ENCODE measurements around the gene EIF4G1.

Gene EIF4G1

DNA sequence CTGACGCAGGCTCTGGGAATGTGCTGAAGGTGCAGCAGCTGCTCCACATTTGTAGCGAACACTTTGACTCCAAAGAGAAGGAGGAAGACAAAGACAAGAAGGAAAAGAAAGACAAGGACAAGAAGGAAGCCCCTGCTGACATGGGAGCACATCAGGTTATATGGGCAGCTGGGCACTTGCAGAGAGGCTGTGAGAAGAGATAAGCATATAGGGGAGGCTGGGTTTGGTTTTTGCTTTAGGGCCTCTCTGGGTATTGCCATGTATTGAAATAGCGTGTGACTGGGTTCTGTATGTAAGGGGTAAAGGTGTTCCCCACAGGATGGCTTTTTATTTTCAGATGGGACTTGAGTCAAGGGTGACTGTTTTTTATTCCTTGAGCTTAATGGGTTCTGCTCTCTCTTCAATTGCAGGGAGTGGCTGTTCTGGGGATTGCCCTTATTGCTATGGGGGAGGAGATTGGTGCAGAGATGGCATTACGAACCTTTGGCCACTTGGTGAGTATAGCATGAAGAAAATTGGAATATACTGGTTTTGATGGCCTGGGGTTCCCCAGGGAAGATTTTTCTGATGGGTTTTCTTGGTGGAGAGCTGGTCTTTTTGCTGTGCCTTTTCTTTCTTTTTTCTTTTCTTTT, 7.9 kb upstream of the EIF4G1 start:
- FAIRE-seq = no peak

DNA sequence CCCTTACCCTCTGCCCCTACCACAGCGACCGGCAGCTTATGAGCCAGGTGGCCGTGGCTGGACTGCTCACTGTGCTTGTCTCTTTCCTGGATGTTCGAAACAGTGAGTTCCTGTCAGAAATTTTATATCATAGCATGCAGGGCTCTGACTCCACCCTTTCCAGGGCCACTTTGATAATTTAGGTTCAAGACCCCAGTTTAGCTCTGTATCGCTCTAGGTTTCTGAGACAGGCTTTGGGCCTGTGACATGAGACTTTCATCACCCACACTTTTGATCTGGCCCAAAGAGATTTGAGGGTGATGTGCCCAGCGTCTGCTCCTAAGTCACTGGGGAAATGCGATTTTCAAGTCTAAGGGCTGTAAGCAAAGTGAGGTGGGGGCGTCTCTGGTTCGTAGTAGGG, 6.5 kb upstream of the EIF4G1 start:
- FAIRE-seq (no peak), DNase-seq (ENCODE audit: low spot score) (no peak)

More for the DNA sequence above, 7.9 kb upstream of the EIF4G1 start:
- DNase-seq (ENCODE audit: low spot score) = no peak

DNA sequence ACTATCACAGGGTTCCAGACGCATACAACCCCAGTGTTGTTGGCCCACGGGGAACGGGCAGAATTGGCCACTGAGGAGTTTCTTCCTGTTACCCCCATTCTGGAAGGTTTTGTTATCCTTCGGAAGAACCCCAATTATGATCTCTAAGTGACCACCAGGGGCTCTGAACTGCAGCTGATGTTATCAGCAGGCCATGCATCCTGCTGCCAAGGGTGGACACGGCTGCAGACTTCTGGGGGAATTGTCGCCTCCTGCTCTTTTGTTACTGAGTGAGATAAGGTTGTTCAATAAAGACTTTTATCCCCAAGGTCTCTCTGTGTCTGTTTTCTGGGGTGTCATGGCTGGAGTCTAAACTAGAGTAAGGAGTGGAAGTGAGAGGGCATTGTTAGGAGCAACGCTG, 5.7 kb upstream of the EIF4G1 start:
- no peak for DNase-seq (ENCODE audit: low spot score)
- FAIRE-seq = no peak

- no peak for FAIRE-seq
Observed at GRCh38 chr3:184311633-184312032, 2.8 kb upstream of the EIF4G1 start.

GRCh38 chr3:184314700-184315542, 515 bp downstream of the EIF4G1 start:
- FAIRE-seq (peak; percentile 53), DNase-seq (ENCODE audit: low spot score) (peak; percentile 72)

More at GRCh38 chr3:184311633-184312032, 2.8 kb upstream of the EIF4G1 start:
- no peak for DNase-seq (ENCODE audit: low spot score)

GRCh38 chr3:184315543-184315867, 1.1 kb downstream of the EIF4G1 start:
- DNase-seq (ENCODE audit: low spot score) = no peak
- no peak for FAIRE-seq

GRCh38 chr3:184315871-184316661, 1.7 kb downstream of the EIF4G1 start:
- DNase-seq (ENCODE audit: low spot score) = no peak
- no peak for FAIRE-seq

DNA sequence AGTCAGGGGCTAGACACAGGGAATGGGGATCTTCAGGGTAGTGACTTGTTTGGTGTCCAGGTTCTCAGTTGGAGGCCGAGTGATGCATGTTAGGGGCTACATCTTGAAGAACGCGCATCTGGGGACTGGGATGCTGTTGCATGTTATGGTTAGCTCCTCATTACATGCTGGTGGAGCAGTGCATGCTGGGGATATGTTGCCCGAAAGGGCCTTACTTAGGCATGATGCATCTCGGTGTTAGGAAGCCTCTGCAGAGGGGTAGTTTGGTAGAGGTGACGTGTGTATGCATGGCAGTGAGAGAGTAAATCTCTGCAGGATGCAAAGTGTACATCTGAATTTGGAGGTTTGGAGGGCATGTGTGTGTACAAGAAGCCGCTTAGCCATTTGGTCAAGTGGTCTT, 2.4 kb downstream of the EIF4G1 start:
- FAIRE-seq (no peak), DNase-seq (ENCODE audit: low spot score) (no peak)

GRCh38 chr3:184317201-184317600, 2.8 kb downstream of the EIF4G1 start:
- FAIRE-seq (no peak), DNase-seq (ENCODE audit: low spot score) (no peak)

GRCh38 chr3:184320104-184320445, 5.7 kb downstream of the EIF4G1 start:
- FAIRE-seq = peak; percentile 59
- peak; percentile 98 for DNase-seq (ENCODE audit: low spot score)

DNA sequence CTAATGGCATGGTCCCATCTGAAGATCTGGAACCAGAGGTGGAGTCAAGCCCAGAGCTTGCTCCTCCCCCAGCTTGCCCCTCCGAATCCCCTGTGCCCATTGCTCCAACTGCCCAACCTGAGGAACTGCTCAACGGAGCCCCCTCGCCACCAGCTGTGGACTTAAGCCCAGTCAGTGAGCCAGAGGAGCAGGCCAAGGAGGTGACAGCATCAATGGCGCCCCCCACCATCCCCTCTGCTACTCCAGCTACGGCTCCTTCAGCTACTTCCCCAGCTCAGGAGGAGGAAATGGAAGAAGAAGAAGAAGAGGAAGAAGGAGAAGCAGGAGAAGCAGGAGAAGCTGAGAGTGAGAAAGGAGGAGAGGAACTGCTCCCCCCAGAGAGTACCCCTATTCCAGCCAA, 7.3 kb downstream of the EIF4G1 start:
- DNase-seq (ENCODE audit: low spot score) (no peak), FAIRE-seq (no peak)

- DNase-seq (ENCODE audit: low spot score) (no peak), FAIRE-seq (no peak)
Observed at GRCh38 chr3:184322731-184323487, 8.5 kb downstream of the EIF4G1 start.

- FAIRE-seq (no peak), DNase-seq (ENCODE audit: low spot score) (no peak)
Observed at GRCh38 chr3:184323696-184324095, 9.3 kb downstream of the EIF4G1 start.

- FAIRE-seq = no peak
- DNase-seq (ENCODE audit: low spot score) = no peak
Observed at GRCh38 chr3:184325269-184325668, 10.9 kb downstream of the EIF4G1 start.

DNA sequence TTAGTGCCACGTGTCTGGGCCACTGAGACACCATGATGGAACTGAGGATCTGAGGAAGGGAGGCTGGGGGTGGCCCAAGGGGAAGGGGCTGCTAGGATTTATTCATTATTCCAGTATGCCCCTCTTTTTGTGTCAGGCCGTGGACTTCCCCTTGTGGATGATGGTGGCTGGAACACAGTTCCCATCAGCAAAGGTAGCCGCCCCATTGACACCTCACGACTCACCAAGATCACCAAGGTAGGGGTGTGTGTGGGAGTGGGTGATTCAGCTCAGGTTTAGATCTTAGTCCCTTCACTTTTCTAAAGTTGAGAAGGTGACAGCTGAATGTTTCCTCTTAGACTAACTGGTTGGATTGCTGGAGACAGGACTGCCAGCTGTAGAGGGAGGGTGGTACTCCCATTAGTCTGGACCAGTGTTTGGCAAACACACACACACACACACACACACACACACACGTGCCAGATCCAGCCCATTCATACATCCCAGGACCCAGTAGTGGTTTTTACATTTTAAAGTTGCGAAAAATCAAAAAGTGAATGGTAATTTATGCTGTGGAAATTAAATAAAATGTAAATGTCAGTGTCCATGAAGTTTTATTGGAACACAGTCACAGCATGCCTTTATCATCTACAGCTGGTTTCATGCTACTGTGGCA, 11.4 kb downstream of the EIF4G1 start:
- no peak for DNase-seq (ENCODE audit: low spot score)
- FAIRE-seq = no peak

DNA sequence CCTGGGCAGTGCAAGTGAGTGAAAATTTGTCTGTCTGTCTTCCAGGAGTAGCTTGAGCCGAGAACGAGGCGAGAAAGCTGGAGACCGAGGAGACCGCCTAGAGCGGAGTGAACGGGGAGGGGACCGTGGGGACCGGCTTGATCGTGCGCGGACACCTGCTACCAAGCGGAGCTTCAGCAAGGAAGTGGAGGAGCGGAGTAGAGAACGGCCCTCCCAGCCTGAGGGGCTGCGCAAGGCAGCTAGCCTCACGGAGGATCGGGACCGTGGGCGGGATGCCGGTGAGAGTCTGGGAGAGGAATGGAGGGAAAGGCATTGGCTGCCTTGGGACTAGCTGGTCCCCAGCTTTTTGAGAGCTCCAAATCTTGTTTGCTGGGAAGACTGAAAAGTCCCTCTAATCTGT, 12.8 kb downstream of the EIF4G1 start:
- no peak for DNase-seq (ENCODE audit: low spot score)
- FAIRE-seq = no peak

- DNase-seq (ENCODE audit: low spot score) = no peak
- FAIRE-seq = no peak
Observed at GRCh38 chr3:184328516-184328915, 14.1 kb downstream of the EIF4G1 start.

DNA sequence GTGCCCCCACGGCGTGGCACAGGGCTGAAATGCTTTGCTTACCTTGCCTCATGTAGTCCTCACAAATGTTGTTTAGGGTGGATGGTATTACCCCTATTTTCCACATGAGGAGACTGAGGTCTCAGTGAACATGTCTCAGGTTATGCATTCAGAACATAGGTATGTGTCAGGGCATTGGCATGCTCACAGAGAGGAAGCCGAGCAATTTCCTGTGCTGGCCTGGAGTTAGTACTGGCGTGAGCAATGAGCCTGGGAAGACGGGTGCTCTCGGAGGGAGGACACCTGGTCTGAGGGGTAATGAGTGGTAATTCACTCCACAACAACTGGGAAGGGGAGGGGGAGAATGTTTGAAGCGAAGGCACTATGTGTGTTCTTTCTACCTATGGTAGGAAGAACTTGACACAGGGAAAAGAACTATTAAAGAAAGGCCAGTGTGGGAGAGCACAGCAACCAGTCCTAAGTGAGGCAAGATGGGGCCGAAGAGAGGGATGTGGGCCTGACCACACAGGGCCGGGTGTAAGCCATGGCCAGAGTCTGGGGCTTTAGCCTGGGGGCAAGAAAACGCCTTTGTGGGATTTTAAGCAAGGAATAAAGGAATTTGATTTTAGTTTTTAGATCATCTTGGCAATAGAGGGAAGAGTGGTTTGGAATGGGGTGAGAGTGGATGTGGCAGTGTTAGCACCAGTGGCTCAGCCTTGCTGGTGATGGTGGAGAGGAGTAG, 18.1 kb downstream of the EIF4G1 start:
- FAIRE-seq (peak; percentile 13), DNase-seq (ENCODE audit: low spot score) (peak; percentile 51)

DNA sequence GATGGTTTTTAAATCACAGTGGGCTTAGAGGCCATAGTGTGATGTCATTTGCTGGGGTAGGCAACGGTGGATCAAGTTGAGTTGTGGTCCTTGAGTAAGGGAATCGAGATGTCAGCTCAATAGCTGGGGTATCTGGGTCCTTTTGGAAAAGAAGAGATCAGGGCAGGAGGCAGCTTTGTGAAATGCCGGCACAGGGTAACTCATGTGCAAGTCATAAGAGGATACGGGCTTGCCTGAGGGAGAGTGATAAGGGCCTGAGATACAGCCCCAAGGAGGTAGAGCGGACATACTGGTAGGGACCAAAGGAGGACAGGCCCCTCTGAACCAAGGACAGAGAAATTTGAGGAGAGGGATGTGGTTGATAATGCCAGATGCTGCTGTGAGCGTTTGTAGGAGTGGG, 18.8 kb downstream of the EIF4G1 start:
- no peak for FAIRE-seq
- DNase-seq (ENCODE audit: low spot score) = no peak

- DNase-seq (ENCODE audit: low spot score) (no peak), FAIRE-seq (no peak)
Observed at GRCh38 chr3:184333700-184334099, 19.3 kb downstream of the EIF4G1 start.
